ENCODE measurements around the gene TMEM220. TPM values are rescaled to one million over a fixed set of nuclear protein-coding genes. Genes with fewer than 3 reads are reported as not detected.

TMEM220 gene
- total and polyA plus RNA-seq, 7 experiments from 2014 or later: 0.65 to 8.4 (median 5.4) TPM

DNA sequence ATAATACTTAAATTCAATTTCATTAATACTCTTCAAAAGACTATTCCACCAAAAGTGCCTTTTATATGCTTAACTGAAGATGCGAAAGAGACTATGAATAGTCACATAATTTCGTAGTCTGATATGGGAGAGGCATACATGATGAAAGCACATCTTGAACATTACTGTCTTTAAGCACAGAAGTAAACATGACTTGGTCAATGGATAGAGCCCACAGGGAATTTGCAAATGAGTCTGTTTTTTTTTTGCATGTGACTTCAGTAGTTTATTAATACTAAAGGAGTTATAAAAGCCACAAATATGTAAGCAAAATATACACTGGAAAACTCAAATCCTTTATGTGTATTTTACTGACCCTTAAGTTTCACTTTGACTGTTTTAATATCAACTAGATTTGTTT lies 16.5 kb downstream of the TMEM220 start:
- Histone ChIP-seq H3K27ac (ENCODE audit: low read depth, low read length) (no peak overlapping the region), H3K4me1 (ENCODE audit: control insufficient read depth in 2 of 2, insufficient read depth in 2 of 2, low read length in 2 of 2) (no peaks in the 10 kb centered on the region), H3K27me3 (ENCODE audit: control insufficient read depth in 2 of 2, insufficient read depth in 2 of 2, low read length in 2 of 2) (no peaks in the 10 kb centered on the region), H3K4me3 (ENCODE audit: low read length) (no peak overlapping the region), H3K9me3 (ENCODE audit: control insufficient read depth in 2 of 3, low read length in 3 of 3) (no peaks in the 10 kb centered on the region), H3K36me3 (ENCODE audit: control insufficient read depth in 2 of 3, insufficient read depth in 3 of 3, low read length in 3 of 3) (peaks cover 9 to 43% (median 10%) of the 10 kb centered on the region in 3 experiments)
- peaks cover 4 to 32% (median 15%) of the 10 kb centered on the region in 7 donors for H3K4me1 Mint-ChIP-seq
- intact Hi-C loops (cut with micrococcal nuclease): no loop called here
- H3K27me3 Mint-ChIP-seq: no peaks in the 10 kb centered on the region
- ChIA-PET POLR2A (no interaction called here), CTCF (no interaction called here)
- H3K36me3 Mint-ChIP-seq: peaks cover 12 to 60% (median 35%) of the 10 kb centered on the region in 5 donors
- no peak overlapping the region for H3K4me3 Mint-ChIP-seq
- ATAC-seq: no peak
- no peaks in the 10 kb centered on the region for H3K9me3 Mint-ChIP-seq
- DNase-seq: no peak
- H3K27ac Mint-ChIP-seq: peak overlapping the region in 3 of 9 donors; percentile 17 to 38 (median 19)

DNA sequence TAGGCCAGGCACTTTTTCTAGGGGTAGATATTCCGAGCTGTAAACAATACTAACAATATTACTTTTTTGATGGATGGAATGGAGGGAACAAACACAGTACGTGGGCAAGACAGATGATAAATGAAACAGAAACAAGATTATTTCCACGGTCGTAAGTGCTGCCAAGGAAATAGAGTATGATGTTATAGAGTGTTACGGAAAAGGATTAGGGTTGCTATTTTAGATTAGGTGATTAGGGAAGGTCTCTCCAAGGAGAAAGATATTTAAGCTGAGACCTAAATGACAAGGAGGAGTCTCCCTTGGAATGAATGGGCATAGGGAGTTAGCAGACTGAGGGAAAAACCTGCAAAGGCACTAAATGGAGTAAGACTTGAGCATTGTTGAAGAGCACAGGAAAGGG lies 24.1 kb downstream of the TMEM220 start:
- Mint-ChIP-seq H3K9me3 (no peaks in the 10 kb centered on the region), H3K36me3 (peaks cover 20 to 39% (median 29%) of the 10 kb centered on the region in 5 donors), H3K4me3 (peak overlapping the region in 9 of 10 donors; percentile 2 to 83 (median 29)), H3K27ac (peak overlapping the region in 8 of 9 donors; percentile 80 to 99 (median 92)), H3K27me3 (no peaks in the 10 kb centered on the region), H3K4me1 (peaks cover 32 to 87% (median 69%) of the 10 kb centered on the region in 7 donors)
- intact Hi-C loops (cut with micrococcal nuclease): no loop called here
- peaks cover 13 to 49% of the 10 kb centered on the region in 2 donors for H3K4me1 ChIP-seq (ENCODE audit: control insufficient read depth in 2 of 2, insufficient read depth in 2 of 2, low read length in 2 of 2)
- no peak for ATAC-seq
- peaks cover 7 to 48% (median 18%) of the 10 kb centered on the region in 3 experiments for H3K36me3 ChIP-seq (ENCODE audit: control insufficient read depth in 2 of 3, insufficient read depth in 3 of 3, low read length in 3 of 3)
- CTCF ChIA-PET: interaction anchor here (1.4 kb wide), 1 partner anchor 31 kb away, joined by 3 read pairs; no protein-coding TSS in a partner anchor
- no peaks in the 10 kb centered on the region for H3K9me3 ChIP-seq (ENCODE audit: control insufficient read depth in 2 of 3, low read length in 3 of 3)
- H3K27me3 ChIP-seq (ENCODE audit: control insufficient read depth in 2 of 2, insufficient read depth in 2 of 2, low read length in 2 of 2): no peaks in the 10 kb centered on the region
- peak overlapping the region; percentile 38 for H3K27ac ChIP-seq (ENCODE audit: low read depth, low read length)
- H3K4me3 ChIP-seq (ENCODE audit: low read length): no peak overlapping the region
- POLR2A ChIA-PET: interaction anchor here (1.0 kb wide), 1 partner anchor 25 kb away, joined by 4 read pairs; no protein-coding TSS in a partner anchor
- DNase-seq: no peak

DNA sequence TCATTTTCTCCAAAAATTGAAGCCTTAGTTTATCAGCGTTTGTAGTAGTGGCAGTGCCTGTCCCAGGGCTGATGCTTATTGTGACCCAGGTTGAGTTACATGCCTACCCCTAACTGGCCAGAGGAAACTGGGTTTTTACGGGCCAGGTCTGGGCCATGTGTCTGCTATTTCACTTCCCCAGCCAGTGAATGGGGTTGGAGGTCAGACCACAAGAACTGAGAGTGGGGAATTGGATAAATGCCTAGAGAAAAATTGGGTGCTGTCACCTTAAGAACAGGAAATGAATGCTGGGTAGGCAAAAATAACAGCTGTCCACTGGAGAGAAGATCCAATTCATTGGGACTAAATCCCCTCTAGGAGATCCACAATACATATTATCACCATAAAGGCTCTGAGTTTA lies 27.2 kb downstream of the TMEM220 start:
- Mint-ChIP-seq H3K27me3 (no peaks in the 10 kb centered on the region), H3K36me3 (peaks cover 13 to 28% (median 22%) of the 10 kb centered on the region in 5 donors), H3K4me1 (peaks cover 35 to 84% (median 71%) of the 10 kb centered on the region in 7 donors), H3K27ac (peak overlapping the region; percentile 63 to 99 (median 91)), H3K9me3 (no peaks in the 10 kb centered on the region), H3K4me3 (peak overlapping the region; percentile 55 to 100 (median 73))
- DNase-seq: no peak
- Histone ChIP-seq H3K27ac (ENCODE audit: low read depth, low read length) (peak overlapping the region; percentile 63), H3K4me1 (ENCODE audit: control insufficient read depth in 2 of 2, insufficient read depth in 2 of 2, low read length in 2 of 2) (peaks cover 29 to 64% of the 10 kb centered on the region in 2 donors), H3K9me3 (ENCODE audit: control insufficient read depth in 2 of 3, low read length in 3 of 3) (no peaks in the 10 kb centered on the region), H3K27me3 (ENCODE audit: control insufficient read depth in 2 of 2, insufficient read depth in 2 of 2, low read length in 2 of 2) (no peaks in the 10 kb centered on the region), H3K4me3 (ENCODE audit: low read length) (no peak overlapping the region), H3K36me3 (ENCODE audit: control insufficient read depth in 2 of 3, insufficient read depth in 3 of 3, low read length in 3 of 3) (peaks cover 7 to 22% (median 13%) of the 10 kb centered on the region in 3 experiments)
- intact Hi-C loops (cut with micrococcal nuclease): no loop called here
- ChIA-PET CTCF (no interaction called here), POLR2A (interaction anchor here (1.1 to 2.2 kb wide), 2 partner anchors 8 to 16 kb away, joined by 4 to 14 read pairs; no protein-coding TSS in a partner anchor)
- no peak for ATAC-seq

DNA sequence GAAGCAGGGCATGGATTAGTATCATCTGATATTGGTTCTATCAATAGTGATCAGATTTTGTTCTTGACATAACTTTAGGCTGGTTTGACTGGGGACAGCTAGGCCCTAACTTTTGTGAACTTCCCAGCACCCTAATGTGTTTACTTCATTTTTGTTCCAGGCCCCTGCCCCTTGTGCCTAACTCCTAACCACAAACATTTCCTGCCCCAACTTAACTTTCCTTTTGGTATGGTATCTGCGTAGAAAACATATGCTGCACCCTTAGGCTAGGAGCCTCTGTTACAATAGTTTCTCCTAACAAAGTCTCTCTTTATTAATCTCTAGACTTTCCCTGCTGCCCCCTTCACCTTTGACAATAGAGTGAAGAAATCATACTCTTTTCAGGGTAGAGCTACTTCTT lies 30.0 kb downstream of the TMEM220 start:
- H3K27ac Mint-ChIP-seq: peak overlapping the region; percentile 81 to 99 (median 93)
- intact Hi-C loops (cut with micrococcal nuclease): loop anchor here (2.0 to 10.0 kb wide), 4 partner anchors 15 to 1295 kb away; partner anchors contain the start of genes CFAP52 (in 1 of the 2), STX8 (in 1 of the 2) and ZNF18 (in 1 of the 2)
- Histone ChIP-seq H3K27me3 (ENCODE audit: control insufficient read depth in 2 of 2, insufficient read depth in 2 of 2, low read length in 2 of 2) (no peaks in the 10 kb centered on the region), H3K27ac (ENCODE audit: low read depth, low read length) (peak overlapping the region; percentile 73), H3K4me3 (ENCODE audit: low read length) (peak overlapping the region; percentile 31), H3K4me1 (ENCODE audit: control insufficient read depth in 2 of 2, insufficient read depth in 2 of 2, low read length in 2 of 2) (peaks cover 29 to 59% of the 10 kb centered on the region in 2 donors), H3K36me3 (ENCODE audit: control insufficient read depth in 2 of 3, insufficient read depth in 3 of 3, low read length in 3 of 3) (peaks cover 2 to 19% (median 2%) of the 10 kb centered on the region in 3 experiments), H3K9me3 (ENCODE audit: control insufficient read depth in 2 of 3, low read length in 3 of 3) (no peaks in the 10 kb centered on the region)
- ChIA-PET POLR2A (interaction anchor here (0.7 to 2.1 kb wide), 12 partner anchors 8 to 1297 kb away, joined by 3 to 11 read pairs (median 3); partner anchors contain the start of genes TMEM220 and ZNF18), CTCF (interaction anchor here (0.6 to 1.3 kb wide), 4 partner anchors 18 to 145 kb away, joined by 4 to 7 read pairs (median 4); no protein-coding TSS in a partner anchor)
- H3K4me3 Mint-ChIP-seq: peak overlapping the region; percentile 67 to 100 (median 80)
- no peaks in the 10 kb centered on the region for H3K27me3 Mint-ChIP-seq
- peak in 7 of 9 donors; percentile 62 to 79 (median 75) for DNase-seq
- ATAC-seq: peak; percentile 24
- peaks cover 41 to 80% (median 66%) of the 10 kb centered on the region in 7 donors for H3K4me1 Mint-ChIP-seq
- H3K9me3 Mint-ChIP-seq: no peaks in the 10 kb centered on the region
- H3K36me3 Mint-ChIP-seq: peaks cover 4 to 16% (median 9%) of the 10 kb centered on the region in 5 donors

DNA sequence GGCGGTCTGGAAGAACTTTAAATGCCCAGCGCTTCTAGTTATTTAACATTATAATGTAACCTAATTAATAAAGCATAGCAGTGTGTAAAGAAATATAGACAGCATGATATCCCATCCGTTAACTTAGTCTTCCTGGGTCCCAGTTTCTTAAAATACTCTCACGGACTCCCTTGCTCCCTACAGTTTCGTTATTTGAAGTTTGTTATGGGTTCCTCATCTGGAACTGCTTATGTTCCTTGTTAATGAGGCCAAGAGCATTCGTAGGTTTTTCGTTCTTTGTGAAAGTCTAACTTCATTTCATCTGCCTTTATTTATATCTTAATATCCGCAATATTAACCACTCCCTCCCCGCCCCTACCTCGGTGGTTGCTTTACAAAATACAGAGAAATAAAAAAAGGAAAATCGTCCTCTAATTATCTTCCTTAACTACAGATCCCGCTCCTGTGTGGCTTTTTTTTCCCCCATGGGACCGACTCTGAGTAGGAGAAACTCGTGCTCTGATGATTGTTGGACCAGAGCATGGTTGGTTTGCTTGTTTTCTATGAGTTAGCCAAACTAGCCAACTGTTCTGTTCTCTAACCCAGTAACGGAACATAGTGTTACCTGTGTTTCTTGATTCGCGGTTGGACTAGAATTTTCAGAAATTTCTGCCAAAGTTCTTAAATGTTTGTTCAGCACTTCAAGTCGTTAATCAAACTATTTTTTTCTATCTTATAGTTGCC lies 31.6 kb downstream of the TMEM220 start:
- Histone ChIP-seq H3K27ac (ENCODE audit: low read depth, low read length) (peak overlapping the region; percentile 97), H3K27me3 (ENCODE audit: control insufficient read depth in 2 of 2, insufficient read depth in 2 of 2, low read length in 2 of 2) (no peaks in the 10 kb centered on the region), H3K36me3 (ENCODE audit: control insufficient read depth in 2 of 3, insufficient read depth in 3 of 3, low read length in 3 of 3) (peaks cover 0 to 19% (median 0%) of the 10 kb centered on the region in 3 experiments), H3K4me3 (ENCODE audit: low read length) (peak overlapping the region; percentile 95), H3K9me3 (ENCODE audit: control insufficient read depth in 2 of 3, low read length in 3 of 3) (no peaks in the 10 kb centered on the region), H3K4me1 (ENCODE audit: control insufficient read depth in 2 of 2, insufficient read depth in 2 of 2, low read length in 2 of 2) (peaks cover 25 to 45% of the 10 kb centered on the region in 2 donors)
- ATAC-seq (no peak), DNase-seq (no peak)
- ChIA-PET CTCF (no interaction called here), POLR2A (interaction anchor here (1.1 to 2.0 kb wide), 3 partner anchors 12 to 1299 kb away, joined by 3 to 11 read pairs (median 8); partner anchors contain the start of gene ZNF18)
- Mint-ChIP-seq H3K36me3 (peaks cover 3 to 23% (median 16%) of the 10 kb centered on the region in 5 donors), H3K4me3 (peak overlapping the region; percentile 83 to 100 (median 95)), H3K4me1 (peaks cover 36 to 77% (median 63%) of the 10 kb centered on the region in 7 donors), H3K9me3 (no peaks in the 10 kb centered on the region), H3K27me3 (no peaks in the 10 kb centered on the region), H3K27ac (peak overlapping the region; percentile 90 to 99 (median 96))
- intact Hi-C loops (cut with micrococcal nuclease): loop anchor here (5.0 to 10.0 kb wide), 3 partner anchors 51 to 1297 kb away; partner anchors contain the start of genes CFAP52 (in 1 of the 2), STX8 (in 1 of the 2) and ZNF18 (in 1 of the 2)
